Stimulated activated CD4-positive, alpha-beta T cell treated with anti-CD3 and anti-CD28 coated beads, TNF-alpha, amount 100 ng/mL, for 1 hour (primary cell): ENCODE measurements around the gene NDEL1.

Source experiments
- DNase-seq, 3 donors: peaks; one replicate each; pipeline ENCODE4 v3.0.0-alpha.2; 2020; ENCODE audit warnings: low read depth in 3 of 3, low spot score in 1 of 3

Gene NDEL1

GRCh38 chr17:8413328-8413727 is 22.4 kb upstream of the NDEL1 start:
- DNase-seq = no peak

DNA sequence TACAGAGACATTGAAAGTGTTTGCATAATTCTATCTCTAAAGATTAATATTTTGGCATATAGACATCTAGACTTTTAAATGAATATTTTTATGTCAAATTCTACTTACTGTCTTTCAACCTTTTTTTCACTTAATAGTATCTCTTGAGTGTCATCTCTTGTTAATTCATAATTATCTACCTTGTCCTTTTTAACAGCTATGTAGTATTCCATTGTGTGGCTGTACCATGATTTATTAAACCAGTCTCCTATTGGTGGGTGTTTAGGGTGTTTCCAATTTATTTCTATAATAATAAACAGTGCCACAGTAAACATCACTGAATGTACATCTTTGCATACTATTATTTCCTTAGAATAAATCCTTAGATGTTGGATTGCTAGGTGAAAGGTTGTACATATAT is 21.7 kb upstream of the NDEL1 start:
- no peak for DNase-seq

DNA sequence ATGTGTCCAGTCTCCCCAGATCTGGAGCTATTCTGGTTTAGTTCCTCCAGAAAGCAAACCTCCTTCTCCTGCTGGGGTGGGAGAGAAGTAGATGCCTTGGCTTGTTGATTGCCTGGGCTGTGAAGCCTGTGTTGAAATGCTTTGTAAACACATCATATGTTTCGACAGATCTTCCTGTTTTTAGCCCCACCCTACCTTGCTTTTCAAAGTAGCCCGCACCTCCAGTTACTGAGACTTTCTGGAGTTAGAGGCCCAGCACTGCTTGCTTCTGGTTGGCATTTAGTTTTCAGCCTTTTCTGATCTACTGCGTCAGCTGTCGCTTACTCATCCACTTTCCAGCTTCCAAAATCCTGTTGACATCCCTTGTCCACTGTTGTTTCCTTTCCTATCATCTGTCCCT is 17.9 kb upstream of the NDEL1 start:
- DNase-seq = no peak

DNA sequence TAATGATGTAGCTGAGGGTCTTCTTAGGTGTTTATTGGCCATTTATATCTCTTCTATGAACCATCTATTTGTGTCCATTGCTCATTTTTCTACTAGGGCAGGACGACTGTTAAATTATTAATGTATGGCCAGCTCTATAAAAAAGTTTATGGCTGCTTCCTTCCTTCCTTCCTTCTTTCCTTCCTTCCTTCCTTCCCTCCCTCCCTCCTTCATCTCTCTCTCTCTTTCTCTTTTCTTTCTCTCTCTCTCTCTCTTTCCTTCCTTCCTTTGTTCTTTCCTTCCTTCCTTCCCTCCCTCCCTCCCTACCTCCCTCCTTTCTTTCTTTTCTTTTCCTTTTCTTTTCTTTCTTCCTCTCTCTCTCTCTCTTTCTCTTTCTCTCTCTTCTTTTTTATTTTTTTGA is 17.2 kb upstream of the NDEL1 start:
- no peak for DNase-seq

DNA sequence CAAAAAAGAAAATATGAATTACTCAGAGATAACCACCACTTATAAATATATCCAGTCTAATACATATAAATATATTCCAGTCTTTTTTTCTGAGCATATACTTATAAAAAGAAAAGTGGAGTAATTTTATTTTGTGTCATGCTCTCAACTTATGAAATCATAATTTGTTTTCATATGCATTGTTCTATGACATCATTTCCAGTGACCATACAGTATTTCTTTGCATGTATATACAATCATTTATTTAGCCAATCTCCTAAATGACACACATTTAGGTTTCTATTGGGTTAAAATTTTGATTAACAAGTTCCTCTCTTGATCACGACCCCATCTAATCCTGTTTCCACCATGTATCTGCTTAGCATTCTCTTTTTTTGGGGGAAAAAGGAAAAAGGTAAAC is 16.4 kb upstream of the NDEL1 start:
- DNase-seq = no peak

- no peak for DNase-seq
Observed at GRCh38 chr17:8420041-8420934, 15.4 kb upstream of the NDEL1 start.

- no peak for DNase-seq
Observed at GRCh38 chr17:8421571-8421970, 14.1 kb upstream of the NDEL1 start.

DNA sequence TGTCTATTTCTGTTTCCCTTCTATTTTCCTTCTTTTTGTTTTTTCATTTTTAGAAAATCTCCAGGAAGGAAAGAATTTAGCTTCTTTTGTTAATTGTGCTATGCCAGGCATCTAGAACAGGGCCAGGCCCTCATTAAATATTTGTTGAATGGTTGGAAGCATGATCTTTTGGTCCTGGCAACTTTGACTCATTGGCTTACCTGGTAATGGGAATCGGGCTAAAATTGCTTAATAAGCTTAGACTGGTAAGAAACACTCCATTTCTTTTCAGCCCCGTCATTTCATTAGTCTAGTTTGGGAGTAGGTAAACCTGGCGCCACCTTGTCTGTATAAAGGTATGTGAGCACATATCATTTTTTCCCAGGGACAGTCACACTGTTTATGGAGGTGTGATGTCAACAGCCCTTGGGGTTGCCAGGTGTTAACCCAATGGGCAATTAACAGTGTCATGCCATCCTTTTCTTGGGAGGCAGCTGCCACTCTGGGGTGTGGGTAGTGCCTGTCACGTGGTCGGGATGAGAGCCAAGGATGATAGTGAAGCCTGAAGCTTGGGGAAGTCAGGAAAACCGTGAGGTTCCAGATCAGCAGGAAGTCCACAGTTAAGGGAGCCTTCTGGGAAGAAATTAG is 9.5 kb upstream of the NDEL1 start:
- DNase-seq = no peak

DNA sequence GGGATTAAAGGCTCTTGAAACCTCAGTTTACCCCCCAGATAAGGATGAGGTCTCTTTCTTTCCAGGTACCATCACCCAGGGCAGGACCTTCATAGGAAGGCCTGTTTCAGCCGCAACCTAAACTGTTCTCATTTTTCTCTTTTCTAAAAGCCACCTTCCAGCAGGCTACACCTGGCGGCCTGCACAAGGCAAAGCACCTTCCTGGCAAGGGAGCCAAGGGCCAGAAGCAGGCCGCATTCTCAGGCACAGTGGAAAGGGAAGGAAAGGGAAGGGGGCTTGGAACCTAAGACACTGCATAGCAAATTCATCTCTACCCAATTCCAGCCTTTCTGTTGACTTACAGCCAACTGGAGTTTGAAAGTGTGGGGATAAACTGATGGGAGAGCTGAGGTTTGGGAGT is 8.9 kb upstream of the NDEL1 start:
- DNase-seq = no peak

DNA sequence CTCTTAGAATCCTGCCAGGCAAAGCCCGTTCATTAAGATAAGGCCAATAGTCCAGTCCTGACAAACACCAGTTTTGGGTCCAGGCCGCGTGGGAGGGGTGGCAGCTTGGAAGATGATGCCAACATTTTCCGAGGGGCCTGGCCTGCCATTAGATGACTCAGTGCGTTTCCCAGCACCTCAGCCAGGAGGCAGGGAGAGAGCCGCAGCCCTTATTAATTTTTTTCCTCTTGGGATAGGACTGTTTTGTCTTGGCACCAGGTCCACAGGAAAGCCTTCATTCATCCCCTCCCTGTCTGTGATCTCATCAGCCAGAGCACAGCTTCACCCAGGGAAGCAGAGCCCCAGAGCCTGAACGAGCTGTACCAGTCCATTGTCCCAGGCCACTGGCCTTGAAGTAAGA is 4.7 kb upstream of the NDEL1 start:
- no peak for DNase-seq

DNA sequence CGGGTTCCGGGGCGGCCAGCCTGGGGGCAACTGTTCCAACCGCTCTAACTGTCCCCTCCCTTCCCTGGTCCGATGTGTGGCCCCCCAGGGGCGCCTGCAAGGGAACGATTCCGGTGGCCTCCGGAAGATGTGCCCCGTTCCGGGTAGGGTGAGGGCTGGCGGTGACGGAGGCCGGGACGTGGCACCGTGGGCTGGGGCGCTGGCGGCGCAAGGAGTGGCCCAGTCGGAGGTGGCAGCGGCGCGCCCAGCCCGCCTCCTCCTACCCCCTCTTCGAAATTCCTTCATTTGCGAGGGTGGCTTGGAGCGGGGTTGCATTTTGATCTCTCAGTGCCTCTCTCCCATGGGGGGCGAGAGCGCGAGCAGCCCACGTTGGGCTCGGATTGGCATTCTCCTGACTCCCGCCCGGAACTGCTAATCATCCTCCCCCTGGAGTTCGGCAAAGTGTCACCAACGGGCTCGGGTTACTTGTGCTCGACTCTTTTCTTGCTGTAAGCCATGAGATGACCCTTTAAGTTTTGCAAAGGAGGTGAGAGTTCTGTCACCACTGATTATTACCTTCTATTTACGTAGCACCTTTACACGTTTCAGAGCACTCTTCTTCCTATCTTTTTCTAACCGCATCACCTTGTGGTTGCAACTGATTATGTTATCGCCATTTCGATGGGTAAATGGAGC is 622 bp downstream of the NDEL1 start:
- DNase-seq = peak; percentile 0 to 42 (median 17)

GRCh38 chr17:8436844-8437171 is 1.1 kb downstream of the NDEL1 start:
- DNase-seq = no peak

- no peak for DNase-seq
Observed at GRCh38 chr17:8438441-8438840, 2.8 kb downstream of the NDEL1 start.

- DNase-seq = no peak
Observed at GRCh38 chr17:8439681-8440080, 4.0 kb downstream of the NDEL1 start.

DNA sequence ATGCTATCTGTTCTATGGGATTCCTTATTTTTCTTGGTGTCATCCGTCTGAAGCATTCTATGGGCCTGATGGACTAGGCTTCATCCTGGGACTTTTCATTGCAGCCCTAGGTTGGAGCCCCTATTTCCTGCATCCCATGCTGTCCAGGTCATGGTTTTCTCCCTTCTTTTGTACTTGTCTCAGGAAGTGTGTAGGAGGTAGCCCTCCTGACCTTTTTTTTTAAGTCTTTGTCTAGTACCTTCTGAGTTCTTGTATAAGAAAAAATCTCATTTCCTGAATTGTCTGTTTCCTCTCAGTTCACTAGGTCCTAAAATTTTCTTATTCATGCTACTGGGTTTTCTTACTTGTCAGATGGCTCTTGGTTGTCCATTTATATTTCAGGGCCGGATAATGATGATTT is 6.0 kb downstream of the NDEL1 start:
- no peak for DNase-seq

DNA sequence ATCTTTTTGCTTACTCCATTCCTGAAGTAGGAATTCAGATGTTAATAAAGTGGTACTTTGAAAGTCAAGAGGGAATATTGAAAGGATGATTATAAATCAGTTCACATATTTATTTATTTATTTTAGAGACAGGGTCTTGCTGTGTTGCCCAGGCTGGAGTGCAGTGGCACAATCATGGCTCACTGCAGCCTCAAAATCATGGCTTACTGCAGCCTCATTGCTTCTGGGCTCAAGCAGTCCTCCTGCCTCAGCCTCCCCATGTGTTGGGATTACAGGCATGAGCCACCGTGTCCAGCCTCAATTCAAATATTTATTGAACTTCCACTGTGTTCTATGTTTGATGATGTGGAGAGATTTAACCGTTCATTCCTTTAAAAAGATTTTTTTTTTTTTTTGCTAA is 6.6 kb downstream of the NDEL1 start:
- no peak for DNase-seq

DNA sequence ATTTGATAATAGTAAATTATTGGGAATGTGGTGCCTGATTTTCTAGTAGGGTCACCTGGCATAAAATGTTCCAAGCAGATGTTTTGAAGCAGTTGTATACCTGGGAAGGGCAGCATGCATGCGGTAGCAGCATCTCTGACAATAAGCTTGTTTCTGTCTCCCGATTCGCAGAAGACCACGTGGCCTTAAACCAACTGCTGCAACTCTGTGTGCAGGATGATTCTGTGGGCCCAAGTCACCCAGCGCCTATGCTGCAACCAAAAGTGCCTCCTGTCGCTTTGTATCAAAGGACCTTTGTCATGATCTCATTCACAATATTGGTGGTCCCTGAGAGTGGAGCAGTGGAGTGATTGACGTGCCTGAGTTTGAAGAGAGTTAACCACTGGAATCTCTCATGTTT is 8.1 kb downstream of the NDEL1 start:
- DNase-seq = no peak

DNA sequence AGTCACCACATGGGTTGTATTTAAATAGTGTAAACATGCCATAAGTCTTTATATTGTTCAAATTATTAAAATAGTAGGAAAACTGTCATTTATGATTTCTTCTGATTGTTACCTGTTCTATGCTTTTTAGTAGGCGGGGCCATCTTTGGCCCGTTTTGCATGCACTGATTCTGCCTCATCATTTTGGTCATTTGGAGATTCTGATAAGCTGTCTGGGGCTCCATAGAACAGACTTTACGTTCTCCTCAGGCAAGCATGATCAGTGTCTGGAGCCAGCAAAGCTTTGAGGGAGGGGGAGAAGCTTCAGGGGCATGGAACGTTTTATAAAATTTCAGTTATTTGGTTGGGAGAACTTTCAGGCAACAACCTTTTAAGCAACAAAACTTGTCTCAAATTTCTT is 8.8 kb downstream of the NDEL1 start:
- DNase-seq = no peak

DNA sequence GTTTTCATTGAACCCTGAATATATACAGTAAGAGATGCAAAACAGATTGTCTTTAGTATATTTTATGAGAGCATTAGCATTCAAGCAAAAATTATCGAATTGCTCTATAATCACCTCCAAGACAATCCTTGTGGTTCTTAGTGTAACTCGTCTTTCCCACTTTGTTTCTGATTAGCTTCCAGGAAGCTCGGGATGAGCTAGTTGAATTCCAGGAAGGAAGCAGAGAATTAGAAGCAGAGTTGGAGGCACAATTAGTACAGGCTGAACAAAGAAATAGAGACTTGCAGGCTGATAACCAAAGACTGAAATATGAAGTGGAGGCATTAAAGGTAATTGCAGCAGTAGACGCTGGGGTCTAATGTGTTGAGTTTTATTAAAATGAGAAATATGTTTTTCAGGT is 9.9 kb downstream of the NDEL1 start:
- DNase-seq = no peak

DNA sequence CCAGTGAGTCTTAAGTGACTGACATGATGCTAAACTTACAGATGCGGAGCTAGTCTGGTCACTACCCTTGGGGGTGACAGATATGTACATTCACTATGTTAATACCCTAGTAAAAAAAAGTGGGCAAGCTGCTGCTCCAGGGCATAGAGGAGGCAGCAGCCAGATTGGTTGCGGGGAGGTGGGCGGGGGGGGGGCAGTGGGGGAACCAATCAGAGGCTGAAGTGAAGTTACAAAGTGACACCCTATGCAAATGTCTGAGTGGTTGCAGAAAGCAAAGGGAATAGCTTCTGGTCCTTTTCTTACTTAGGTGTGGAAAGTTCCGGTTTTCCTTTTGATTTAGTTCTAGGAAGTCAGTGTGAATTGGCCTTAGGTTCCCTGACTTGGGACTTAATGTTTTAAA is 12.1 kb downstream of the NDEL1 start:
- no peak for DNase-seq

DNA sequence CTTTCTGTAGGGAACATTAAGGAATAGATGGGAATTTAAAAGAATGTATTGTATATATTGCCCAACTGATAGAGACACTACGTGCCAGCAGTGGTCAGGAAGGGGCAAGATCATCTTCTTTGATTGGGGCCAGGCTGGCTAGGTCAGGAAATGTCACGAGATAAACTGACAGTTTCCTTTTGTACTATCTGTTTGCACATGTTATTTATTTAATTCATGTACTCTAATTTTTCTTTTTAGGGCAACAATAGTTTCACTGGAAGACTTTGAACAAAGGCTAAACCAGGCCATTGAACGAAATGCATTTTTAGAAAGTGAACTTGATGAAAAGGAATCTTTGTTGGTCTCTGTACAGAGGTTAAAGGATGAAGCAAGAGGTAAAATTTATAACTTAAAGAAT is 12.6 kb downstream of the NDEL1 start:
- DNase-seq = no peak

DNA sequence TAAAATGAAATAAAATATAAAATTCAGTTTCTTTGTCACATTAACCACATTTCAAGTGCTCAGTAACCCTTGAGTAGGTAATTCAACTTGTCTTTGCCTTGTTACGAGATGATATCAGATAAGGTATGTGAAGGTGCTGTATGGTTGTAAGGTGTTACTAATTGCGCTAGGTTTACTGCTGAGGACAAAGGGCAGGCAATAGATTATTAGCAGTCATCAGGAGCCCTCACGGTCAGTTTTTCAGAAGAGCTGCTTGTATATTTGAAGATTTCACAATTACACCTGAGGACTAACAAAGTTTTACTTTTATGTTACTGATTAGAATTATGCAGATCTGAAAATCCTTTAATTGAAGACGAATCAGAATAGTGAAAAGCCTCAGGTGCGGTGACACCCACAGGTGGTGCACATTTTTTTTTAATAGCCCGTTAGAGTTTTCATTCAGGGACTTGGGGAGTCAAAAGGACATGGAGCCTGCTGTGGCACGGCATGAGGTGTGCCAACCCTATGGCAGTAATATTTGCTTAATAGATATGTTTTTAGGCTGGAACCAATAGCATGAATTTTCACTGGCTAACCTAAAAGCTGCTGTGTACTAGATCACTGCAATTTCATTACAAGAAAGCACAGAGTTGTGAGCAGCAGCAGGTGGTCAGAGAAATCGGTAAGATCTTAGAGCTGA is 16.4 kb downstream of the NDEL1 start:
- DNase-seq = no peak
